PFSK-1 (cell line): ENCODE data around the gene ECM1.

Source experiments
- POLR2AphosphoS5 ChIP-seq: IDR thresholded peaks from 2 replicates; pipeline ENCODE4 v1.6.1; 2012; ENCODE audit warnings: low read depth, mild to moderate bottlenecking, control low read depth, low read length, moderate library complexity
- SIN3A ChIP-seq: IDR thresholded peaks from 2 replicates; pipeline ENCODE4 v1.6.1; 2012; ENCODE audit warnings: mild to moderate bottlenecking, low read length, moderate library complexity, borderline replicate concordance; ENCODE audit not compliant: insufficient read depth
- TAF1 ChIP-seq: IDR thresholded peaks from 2 replicates; pipeline ENCODE4 v1.6.1; 2012; ENCODE audit warnings: low read length, control low read depth, borderline replicate concordance; ENCODE audit not compliant: insufficient read depth

DNA sequence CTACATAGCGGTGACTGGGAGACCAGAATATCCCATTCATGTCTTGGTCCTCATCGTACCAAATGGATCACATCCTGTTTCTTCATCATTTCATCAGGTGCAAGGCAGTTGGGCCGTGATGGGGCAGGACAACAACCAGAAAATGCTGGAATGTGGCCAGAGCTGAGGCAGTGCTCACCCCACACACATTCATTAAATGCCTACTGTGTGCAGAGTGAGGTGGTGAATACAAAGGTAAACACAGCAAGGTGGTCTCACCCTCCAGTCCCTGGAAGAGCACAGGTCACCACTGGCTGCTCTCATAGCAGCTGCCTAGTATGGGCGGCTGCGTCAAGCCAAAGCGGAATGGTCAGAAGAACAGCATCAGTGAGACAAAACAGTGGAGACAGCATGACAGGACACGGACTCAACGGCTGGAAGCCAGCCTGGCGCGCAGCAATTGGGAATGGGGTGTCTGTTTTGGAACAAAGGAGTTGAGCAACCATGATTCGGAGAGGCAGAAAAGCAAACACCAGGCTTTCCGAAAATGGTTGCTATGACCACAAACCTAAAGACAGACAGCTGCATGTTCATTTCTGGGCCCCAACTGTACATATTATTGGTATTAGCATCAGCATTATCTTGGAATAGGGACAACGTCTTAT lies 35.7 kb downstream of the ECM1 start:
- TF ChIP-seq POLR2AphosphoS5 (no peak), SIN3A (no peak), TAF1 (no peak)
